B cell (primary cell): Measurements from ENCODE around the gene TSPAN2. TPM values are rescaled to one million over a fixed set of nuclear protein-coding genes. Genes with fewer than 3 reads are reported as not detected.

Experiments used
- ATAC-seq: fragments of 200-7000 bp; cut with Tn5 transposase; one replicate; pipeline ENCODE4 v1.10.0; 2021; ENCODE audit warnings: low read depth, mild to moderate bottlenecking, moderate number of reproducible peaks, moderate library complexity
- CTCF ChIA-PET: fragments of 350-600 bp; sonication (Branson Sonifier 250); formaldehyde crosslinking; loops from one replicate; lab custom pipeline; 2021; ENCODE audit warnings: antibody characterized with exemption, inconsistent platforms; lab: Charles Lee
- POLR2A ChIA-PET: fragments of 350-600 bp; sonication (Branson Sonifier 250); formaldehyde crosslinking; loops from one replicate; lab custom pipeline; 2021; ENCODE audit warnings: antibody characterized with exemption; lab: Charles Lee
- DNase-seq: peaks from one replicate; pipeline ENCODE4 v3.0.0; 2013
- H2AFZ ChIP-seq: 2 replicates; pipeline ENCODE4 v1.6.1; 2012; ENCODE audit warnings: mild to moderate bottlenecking, low read depth, low read length; ENCODE audit not compliant: insufficient read depth, poor library complexity, severe bottlenecking
- H3K27ac ChIP-seq, 2 donors: 1 replicate in 1 of 2; 2 replicates in 1 of 2; pipeline ENCODE4 v1.5.1; 2012 to 2013; ENCODE audit warnings: low read length in 2 of 2, mild to moderate bottlenecking in 2 of 2, moderate library complexity in 1 of 2
- H3K27me3 ChIP-seq, 4 experiments: fragments of 200-600 bp in 1 of 4; sonication (generic) in 1 of 4; replicated peaks in 1 of 4; 1 replicate in 2 of 4; 2 replicates in 2 of 4; pipeline versions ENCODE4 v1.6.1 to v1.7.0; 2013 to 2016; ENCODE audit warnings: low read length in 3 of 4, mild to moderate bottlenecking in 2 of 4, mixed read lengths in 1 of 4, moderate library complexity in 1 of 4; ENCODE audit not compliant: insufficient read depth in 4 of 4, control insufficient read depth in 3 of 4; ENCODE audit errors: control extremely low read depth in 1 of 4
- H3K36me3 ChIP-seq, 2 experiments: replicated peaks in 1 of 2; 1 replicate in 1 of 2; 2 replicates in 1 of 2; pipeline versions ENCODE4 v1.6.1 to v1.7.1; 2013; ENCODE audit warnings: low read length in 1 of 2; ENCODE audit not compliant: insufficient read depth in 2 of 2, control insufficient read depth in 1 of 2; ENCODE audit errors: control extremely low read depth in 1 of 2, extremely low read depth in 1 of 2
- H3K4me1 ChIP-seq, 2 donors: fragments of 200-600 bp in 1 of 2; sonication (generic) in 1 of 2; 1 replicate in 1 of 2; 2 replicates in 1 of 2; pipeline versions ENCODE4 v1.5.1 to v1.6.1; 2013 to 2017; ENCODE audit warnings: low read length in 2 of 2; ENCODE audit not compliant: control insufficient read depth in 2 of 2, insufficient read depth in 2 of 2
- H3K4me2 ChIP-seq: replicated peaks from 2 replicates; pipeline ENCODE3; 2012; ENCODE audit warnings: mild to moderate bottlenecking, low read depth, low read length; ENCODE audit not compliant: poor library complexity, severe bottlenecking
- H3K4me3 ChIP-seq, 5 experiments: fragments of 200-600 bp in 1 of 5; sonication (generic) in 1 of 5; 1 replicate in 3 of 5; 2 replicates in 2 of 5; pipeline versions ENCODE4 v1.5.1 to v1.7.0; 2011 to 2016; ENCODE audit warnings: low read length in 4 of 5, mild to moderate bottlenecking in 4 of 5, low read depth in 2 of 5, control low read depth in 1 of 5, moderate library complexity in 1 of 5; ENCODE audit not compliant: insufficient read depth in 1 of 5; ENCODE audit errors: control extremely low read depth in 1 of 5, extremely low read depth in 1 of 5
- H3K79me2 ChIP-seq: fragments of 200-600 bp; sonication (generic); one replicate; pipeline ENCODE4 v1.6.0; 2016; ENCODE audit warnings: low read length; ENCODE audit not compliant: control insufficient read depth, insufficient read depth
- H3K9ac ChIP-seq: fragments of 200-600 bp; sonication (generic); 2 replicates; pipeline ENCODE4 v1.6.1; 2017; ENCODE audit warnings: mild to moderate bottlenecking, low read length, moderate library complexity
- H3K9me3 ChIP-seq, 3 donors: one replicate each; pipeline versions ENCODE4 v1.6.1 to v1.7.1; 2013; ENCODE audit warnings: low read length in 2 of 3; ENCODE audit not compliant: control insufficient read depth in 2 of 3, insufficient read depth in 1 of 3; ENCODE audit errors: control extremely low read depth in 1 of 3
- H4K20me1 ChIP-seq: 2 replicates; pipeline ENCODE4 v1.6.0; 2012; ENCODE audit warnings: mild to moderate bottlenecking, low read length; ENCODE audit not compliant: insufficient read depth, control insufficient read depth, poor library complexity, severe bottlenecking
- H3K27ac Mint-ChIP-seq: one replicate; pipeline ENCODE4 v1.8.0; 2021; ENCODE audit warnings: mixed read lengths
- H3K27me3 Mint-ChIP-seq: one replicate; pipeline ENCODE4 v1.8.0; 2021; ENCODE audit warnings: mixed read lengths
- H3K4me1 Mint-ChIP-seq: one replicate; pipeline ENCODE4 v1.8.0; 2021; ENCODE audit warnings: mixed read lengths
- H3K4me3 Mint-ChIP-seq: one replicate; pipeline ENCODE4 v1.8.0; 2021; ENCODE audit warnings: mixed read lengths
- H3K9me3 Mint-ChIP-seq: one replicate; pipeline ENCODE4 v1.8.0; 2022; ENCODE audit warnings: mixed read lengths; ENCODE audit not compliant: insufficient read depth
- CTCF ChIP-seq: fragments of 200-600 bp; IDR thresholded peaks from one replicate; pipeline ENCODE4 v1.8.0; 2022; ENCODE audit warnings: antibody characterized with exemption, mild to moderate bottlenecking
- EZH2 ChIP-seq: IDR thresholded peaks from 2 replicates; pipeline ENCODE4 v1.6.1; 2012; ENCODE audit warnings: borderline replicate concordance, low read depth, mild to moderate bottlenecking, moderate library complexity, low read length; ENCODE audit not compliant: insufficient read depth, poor library complexity, severe bottlenecking
- WGBS: methylation state at CpG from one replicate; pipeline ENCODE4 v1.1.5; 2013; ENCODE audit warnings: missing lambda C conversion rate; ENCODE audit not compliant: insufficient coverage; 5-methylcytosine and 5-hydroxymethylcytosine counted together
- intact Hi-C: fragments of 100-400 bp; cut with micrococcal nuclease; formaldehyde crosslinking; loops from one replicate; pipeline ENCODE4 v1.10.0; 2022
- polyA plus RNA-seq: library from polyadenylated mRNA; depleted of rRNA; stranded (reverse); fragments of >200 nt; gene quantifications from 2 replicates; pipeline ENCODE4 v1.2.3, GENCODE V29; 2012
- total RNA-seq, 2 donors: library from RNA; stranded (reverse); fragments of 120-200 nt in 1 of 2; gene quantifications; 1 replicate in 1 of 2; 2 replicates in 1 of 2; pipeline versions ENCODE4 v1.2.3 to v1.2.4, GENCODE V29; 2013 to 2022

The TSPAN2 gene
- total and polyA plus RNA-seq, 2 donors (not counting 1 experiment from before 2014, with no cell fraction given), result 0.24 to 0.34 TPM

GRCh38 chr1:115126516-115126915, 37.2 kb upstream of the TSPAN2 start:
- no peaks in the 10 kb centered on the region for H3K4me1 ChIP-seq
- no peak overlapping the region for H3K9ac ChIP-seq
- H3K27ac Mint-ChIP-seq, result no peak overlapping the region
- 85% methylated on average over 2 of the region's 2 CpGs for WGBS
- no peak overlapping the region for H3K4me2 ChIP-seq
- no peak for TF ChIP-seq CTCF
- no peak for TF ChIP-seq EZH2
- H3K36me3 ChIP-seq, result no peaks in the 10 kb centered on the region
- H4K20me1 ChIP-seq, result no peaks in the 10 kb centered on the region
- H3K27ac ChIP-seq, result no peak overlapping the region
- no peak overlapping the region for H3K4me3 Mint-ChIP-seq
- H2AFZ ChIP-seq, result no peak overlapping the region
- no peaks in the 10 kb centered on the region for H3K4me1 Mint-ChIP-seq
- ChIA-PET POLR2A (no interaction called here), CTCF (no interaction called here)
- intact Hi-C loops, result no loop called here
- H3K79me2 ChIP-seq, result no peaks in the 10 kb centered on the region
- H3K9me3 Mint-ChIP-seq, result peaks cover 9% of the 10 kb centered on the region
- H3K4me3 ChIP-seq, result no peak overlapping the region
- peaks cover 0 to 12% (median 7%) of the 10 kb centered on the region in 3 donors for H3K9me3 ChIP-seq
- no peak for DNase-seq
- H3K27me3 ChIP-seq, result peaks cover 0 to 5% (median 0%) of the 10 kb centered on the region in 4 experiments
- H3K27me3 Mint-ChIP-seq, result peaks cover 26% of the 10 kb centered on the region
- no peak for ATAC-seq

- TF ChIP-seq EZH2, result no peak
- no peak for TF ChIP-seq CTCF
- Histone ChIP-seq H3K36me3 (no peaks in the 10 kb centered on the region), H3K9ac (no peak overlapping the region), H3K4me3 (no peak overlapping the region), H3K9me3 (peaks cover 0 to 14% (median 12%) of the 10 kb centered on the region in 3 donors), H3K27me3 (peaks cover 0 to 7% (median 5%) of the 10 kb centered on the region in 4 experiments), H3K4me1 (no peaks in the 10 kb centered on the region), H3K4me2 (no peak overlapping the region), H2AFZ (no peak overlapping the region), H4K20me1 (no peaks in the 10 kb centered on the region), H3K79me2 (no peaks in the 10 kb centered on the region), H3K27ac (no peak overlapping the region)
- Mint-ChIP-seq H3K27ac (no peak overlapping the region), H3K4me1 (no peaks in the 10 kb centered on the region), H3K9me3 (peaks cover 12% of the 10 kb centered on the region), H3K27me3 (peaks cover 43% of the 10 kb centered on the region), H3K4me3 (no peak overlapping the region)
- ChIA-PET POLR2A (no interaction called here), CTCF (interaction anchor here (0.8 to 1.6 kb wide), 3 partner anchors 10 to 15 kb away, joined by 3 to 7 read pairs (median 7); no protein-coding TSS in a partner anchor)
- ATAC-seq (no peak), DNase-seq (no peak)
- intact Hi-C loops, result no loop called here
- WGBS, result 80% methylated on average over 3 of the region's 3 CpGs
Observed at GRCh38 chr1:115123116-115123515, 33.8 kb upstream of the TSPAN2 start.
